ENCODE measurements around the gene CDKN2AIP. TPM values are rescaled to one million over a fixed set of nuclear protein-coding genes. Genes with fewer than 3 reads are reported as not detected.

CDKN2AIP gene
- polyA plus RNA-seq, 2 of the 4 experiments (the other 2 are of a cell fraction): 9.1 to 12.4 TPM

DNA sequence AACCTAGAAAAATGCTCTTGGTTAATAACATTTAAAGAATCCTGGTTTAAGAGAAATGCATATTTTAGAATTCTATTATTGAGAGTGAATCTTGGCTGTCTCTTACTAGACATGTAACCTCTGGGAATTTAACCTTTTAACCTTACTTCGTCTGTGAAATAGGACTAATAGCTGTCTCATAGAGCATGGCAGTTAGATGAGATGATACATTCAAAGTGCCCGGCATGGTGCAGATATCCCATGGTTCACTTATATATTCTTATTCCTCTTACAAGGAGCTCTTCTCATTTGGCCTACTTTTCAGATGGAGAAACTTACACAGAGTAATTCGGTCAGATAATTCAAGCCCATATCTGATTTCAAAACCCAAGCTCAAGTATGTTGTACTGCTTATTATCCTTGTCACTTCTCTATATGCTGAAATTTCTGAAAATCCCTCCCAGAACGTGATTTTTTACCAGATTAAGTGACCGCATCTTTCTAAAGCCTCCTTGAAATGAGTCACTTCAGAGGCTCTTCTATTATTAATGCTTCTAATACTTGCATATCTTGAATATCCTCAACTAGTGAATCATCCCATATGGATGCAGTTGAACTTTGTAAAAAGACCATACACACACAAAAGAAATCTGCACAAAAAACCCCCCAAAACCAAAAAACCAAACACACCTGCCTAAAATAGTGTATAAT, 4.9 kb downstream of the CDKN2AIP start:
- ChIA-PET CTCF (no interaction called here), POLR2A (no interaction called here)
- no peak for FAIRE-seq
- TF ChIP-seq TP53 (CRISPR knock-in tag; IDR thresholded peaks at IDR 0.05): no peak
- TF ChIP-seq, protein P1, sequence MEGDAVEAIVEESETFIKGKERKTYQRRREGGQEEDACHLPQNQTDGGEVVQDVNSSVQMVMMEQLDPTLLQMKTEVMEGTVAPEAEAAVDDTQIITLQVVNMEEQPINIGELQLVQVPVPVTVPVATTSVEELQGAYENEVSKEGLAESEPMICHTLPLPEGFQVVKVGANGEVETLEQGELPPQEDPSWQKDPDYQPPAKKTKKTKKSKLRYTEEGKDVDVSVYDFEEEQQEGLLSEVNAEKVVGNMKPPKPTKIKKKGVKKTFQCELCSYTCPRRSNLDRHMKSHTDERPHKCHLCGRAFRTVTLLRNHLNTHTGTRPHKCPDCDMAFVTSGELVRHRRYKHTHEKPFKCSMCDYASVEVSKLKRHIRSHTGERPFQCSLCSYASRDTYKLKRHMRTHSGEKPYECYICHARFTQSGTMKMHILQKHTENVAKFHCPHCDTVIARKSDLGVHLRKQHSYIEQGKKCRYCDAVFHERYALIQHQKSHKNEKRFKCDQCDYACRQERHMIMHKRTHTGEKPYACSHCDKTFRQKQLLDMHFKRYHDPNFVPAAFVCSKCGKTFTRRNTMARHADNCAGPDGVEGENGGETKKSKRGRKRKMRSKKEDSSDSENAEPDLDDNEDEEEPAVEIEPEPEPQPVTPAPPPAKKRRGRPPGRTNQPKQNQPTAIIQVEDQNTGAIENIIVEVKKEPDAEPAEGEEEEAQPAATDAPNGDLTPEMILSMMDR (IDR thresholded peaks at IDR 0.05): no peak
- no peak for TF ChIP-seq JUNB (IDR thresholded peaks at IDR 0.05)
- TF ChIP-seq, protein P2, sequence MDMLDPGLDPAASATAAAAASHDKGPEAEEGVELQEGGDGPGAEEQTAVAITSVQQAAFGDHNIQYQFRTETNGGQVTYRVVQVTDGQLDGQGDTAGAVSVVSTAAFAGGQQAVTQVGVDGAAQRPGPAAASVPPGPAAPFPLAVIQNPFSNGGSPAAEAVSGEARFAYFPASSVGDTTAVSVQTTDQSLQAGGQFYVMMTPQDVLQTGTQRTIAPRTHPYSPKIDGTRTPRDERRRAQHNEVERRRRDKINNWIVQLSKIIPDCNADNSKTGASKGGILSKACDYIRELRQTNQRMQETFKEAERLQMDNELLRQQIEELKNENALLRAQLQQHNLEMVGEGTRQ (IDR thresholded peaks at IDR 0.05): no peak
- TF ChIP-seq, protein P3, sequence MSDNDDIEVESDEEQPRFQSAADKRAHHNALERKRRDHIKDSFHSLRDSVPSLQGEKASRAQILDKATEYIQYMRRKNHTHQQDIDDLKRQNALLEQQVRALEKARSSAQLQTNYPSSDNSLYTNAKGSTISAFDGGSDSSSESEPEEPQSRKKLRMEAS (IDR thresholded peaks at IDR 0.05): no peak
- TF ChIP-seq JUN (IDR thresholded peaks at IDR 0.05): no peak
- no peak for TF ChIP-seq HDAC2 (IDR thresholded peaks at IDR 0.05)
- TF ChIP-seq PHF8 (IDR thresholded peaks at IDR 0.05; ENCODE audit: borderline replicate concordance, low read depth): no peak
- TF ChIP-seq MAZ (IDR thresholded peaks at IDR 0.05; ENCODE audit: borderline replicate concordance, low read depth, low read length): no peak
- TF ChIP-seq, protein P4, sequence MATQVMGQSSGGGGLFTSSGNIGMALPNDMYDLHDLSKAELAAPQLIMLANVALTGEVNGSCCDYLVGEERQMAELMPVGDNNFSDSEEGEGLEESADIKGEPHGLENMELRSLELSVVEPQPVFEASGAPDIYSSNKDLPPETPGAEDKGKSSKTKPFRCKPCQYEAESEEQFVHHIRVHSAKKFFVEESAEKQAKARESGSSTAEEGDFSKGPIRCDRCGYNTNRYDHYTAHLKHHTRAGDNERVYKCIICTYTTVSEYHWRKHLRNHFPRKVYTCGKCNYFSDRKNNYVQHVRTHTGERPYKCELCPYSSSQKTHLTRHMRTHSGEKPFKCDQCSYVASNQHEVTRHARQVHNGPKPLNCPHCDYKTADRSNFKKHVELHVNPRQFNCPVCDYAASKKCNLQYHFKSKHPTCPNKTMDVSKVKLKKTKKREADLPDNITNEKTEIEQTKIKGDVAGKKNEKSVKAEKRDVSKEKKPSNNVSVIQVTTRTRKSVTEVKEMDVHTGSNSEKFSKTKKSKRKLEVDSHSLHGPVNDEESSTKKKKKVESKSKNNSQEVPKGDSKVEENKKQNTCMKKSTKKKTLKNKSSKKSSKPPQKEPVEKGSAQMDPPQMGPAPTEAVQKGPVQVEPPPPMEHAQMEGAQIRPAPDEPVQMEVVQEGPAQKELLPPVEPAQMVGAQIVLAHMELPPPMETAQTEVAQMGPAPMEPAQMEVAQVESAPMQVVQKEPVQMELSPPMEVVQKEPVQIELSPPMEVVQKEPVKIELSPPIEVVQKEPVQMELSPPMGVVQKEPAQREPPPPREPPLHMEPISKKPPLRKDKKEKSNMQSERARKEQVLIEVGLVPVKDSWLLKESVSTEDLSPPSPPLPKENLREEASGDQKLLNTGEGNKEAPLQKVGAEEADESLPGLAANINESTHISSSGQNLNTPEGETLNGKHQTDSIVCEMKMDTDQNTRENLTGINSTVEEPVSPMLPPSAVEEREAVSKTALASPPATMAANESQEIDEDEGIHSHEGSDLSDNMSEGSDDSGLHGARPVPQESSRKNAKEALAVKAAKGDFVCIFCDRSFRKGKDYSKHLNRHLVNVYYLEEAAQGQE (IDR thresholded peaks at IDR 0.05): no peak
- no peak for TF ChIP-seq SMC3 (IDR thresholded peaks at IDR 0.05)
- TF ChIP-seq CHD4 (IDR thresholded peaks at IDR 0.05; ENCODE audit: borderline replicate concordance): no peak
- no peak for TF ChIP-seq EHF (CRISPR knock-in tag; IDR thresholded peaks at IDR 0.05)
- TF ChIP-seq, protein P5, sequence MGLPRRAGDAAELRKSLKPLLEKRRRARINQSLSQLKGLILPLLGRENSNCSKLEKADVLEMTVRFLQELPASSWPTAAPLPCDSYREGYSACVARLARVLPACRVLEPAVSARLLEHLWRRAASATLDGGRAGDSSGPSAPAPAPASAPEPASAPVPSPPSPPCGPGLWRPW (IDR thresholded peaks at IDR 0.05): no peak
- TF ChIP-seq, protein P6, sequence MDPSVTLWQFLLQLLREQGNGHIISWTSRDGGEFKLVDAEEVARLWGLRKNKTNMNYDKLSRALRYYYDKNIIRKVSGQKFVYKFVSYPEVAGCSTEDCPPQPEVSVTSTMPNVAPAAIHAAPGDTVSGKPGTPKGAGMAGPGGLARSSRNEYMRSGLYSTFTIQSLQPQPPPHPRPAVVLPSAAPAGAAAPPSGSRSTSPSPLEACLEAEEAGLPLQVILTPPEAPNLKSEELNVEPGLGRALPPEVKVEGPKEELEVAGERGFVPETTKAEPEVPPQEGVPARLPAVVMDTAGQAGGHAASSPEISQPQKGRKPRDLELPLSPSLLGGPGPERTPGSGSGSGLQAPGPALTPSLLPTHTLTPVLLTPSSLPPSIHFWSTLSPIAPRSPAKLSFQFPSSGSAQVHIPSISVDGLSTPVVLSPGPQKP (IDR thresholded peaks at IDR 0.05; ENCODE audit: low read depth, low read length): no peak
- TF ChIP-seq CEBPB (IDR thresholded peaks at IDR 0.05): no peak
- TF ChIP-seq BHLHE40 (IDR thresholded peaks at IDR 0.05; ENCODE audit: low read depth, low read length): no peak
- TF ChIP-seq, protein P7, sequence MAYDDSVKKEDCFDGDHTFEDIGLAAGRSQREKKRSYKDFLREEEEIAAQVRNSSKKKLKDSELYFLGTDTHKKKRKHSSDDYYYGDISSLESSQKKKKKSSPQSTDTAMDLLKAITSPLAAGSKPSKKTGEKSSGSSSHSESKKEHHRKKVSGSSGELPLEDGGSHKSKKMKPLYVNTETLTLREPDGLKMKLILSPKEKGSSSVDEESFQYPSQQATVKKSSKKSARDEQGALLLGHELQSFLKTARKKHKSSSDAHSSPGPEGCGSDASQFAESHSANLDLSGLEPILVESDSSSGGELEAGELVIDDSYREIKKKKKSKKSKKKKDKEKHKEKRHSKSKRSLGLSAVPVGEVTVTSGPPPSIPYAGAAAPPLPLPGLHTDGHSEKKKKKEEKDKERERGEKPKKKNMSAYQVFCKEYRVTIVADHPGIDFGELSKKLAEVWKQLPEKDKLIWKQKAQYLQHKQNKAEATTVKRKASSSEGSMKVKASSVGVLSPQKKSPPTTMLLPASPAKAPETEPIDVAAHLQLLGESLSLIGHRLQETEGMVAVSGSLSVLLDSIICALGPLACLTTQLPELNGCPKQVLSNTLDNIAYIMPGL (CRISPR knock-in tag; IDR thresholded peaks at IDR 0.05; ENCODE audit: borderline replicate concordance): no peak
- no peak for TF ChIP-seq ZFP36 (IDR thresholded peaks at IDR 0.05; ENCODE audit: borderline replicate concordance, partially characterized antibody)
- Histone ChIP-seq H3K4me3 (no peak overlapping the region), H3K4me1 (peaks cover 12% of the 10 kb centered on the region), H3K27ac (no peak overlapping the region), H3K9me3 (no peaks in the 10 kb centered on the region), H3K4me2 (no peak overlapping the region)
- 90% methylated on average over 5 of the region's 5 CpGs for WGBS (ENCODE audit: missing lambda C conversion rate)
- ATAC-seq: no peak
- no peak for DNase-seq (ENCODE audit: low read depth in 1 of 2, low spot score in 1 of 2)
